LHCN-M2 (cell line): Measurements from ENCODE around the gene SPARC. TPM values are rescaled to one million over a fixed set of nuclear protein-coding genes. Genes with fewer than 3 reads are reported as not detected.
"Not testable (repeated sequence)": the region's sequence is repeated elsewhere in the genome, so short reads cannot be mapped to it uniquely, and the experiment has no call there.

ENCODE experiments used
- DNase-seq: peaks from one replicate; pipeline ENCODE4 v3.0.0-alpha.2; 2012; ENCODE audit warnings: low read depth
- polyA plus RNA-seq: library from polyadenylated mRNA; unstranded; fragments of >200 nt; gene quantifications from one replicate; pipeline ENCODE4 v1.2.1, GENCODE V29; 2012; ENCODE audit warnings: missing spikeins
- total RNA-seq: library from RNA; depleted of rRNA; stranded (reverse); fragments of >200 nt; gene quantifications from 2 replicates; pipeline ENCODE4 v1.2.3, GENCODE V29; 2014; rRNA removed

SPARC gene, protein sequence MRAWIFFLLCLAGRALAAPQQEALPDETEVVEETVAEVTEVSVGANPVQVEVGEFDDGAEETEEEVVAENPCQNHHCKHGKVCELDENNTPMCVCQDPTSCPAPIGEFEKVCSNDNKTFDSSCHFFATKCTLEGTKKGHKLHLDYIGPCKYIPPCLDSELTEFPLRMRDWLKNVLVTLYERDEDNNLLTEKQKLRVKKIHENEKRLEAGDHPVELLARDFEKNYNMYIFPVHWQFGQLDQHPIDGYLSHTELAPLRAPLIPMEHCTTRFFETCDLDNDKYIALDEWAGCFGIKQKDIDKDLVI
- total RNA-seq: 797 and 1,163 TPM in 2 replicates
- polyA plus RNA-seq: 2,613 TPM

- DNase-seq: peak; percentile 99
Observed at GRCh38 chr5:151686674-151687407, at the start of gene SPARC. Gene SPARC (minus strand): TSS chr5:151686915. CDS start chr5:151676188, 10,727 bp downstream.

GRCh38 chr5:151735646-151736045 is 48.9 kb upstream of the SPARC start:
- DNase-seq: no peak

- peak; percentile 68 for DNase-seq
Observed at GRCh38 chr5:151734064-151734408, 47.3 kb upstream of the SPARC start.

GRCh38 chr5:151733358-151734063 is 46.8 kb upstream of the SPARC start:
- DNase-seq: peak; percentile 52

GRCh38 chr5:151730381-151730780 is 43.7 kb upstream of the SPARC start:
- no peak for DNase-seq

- not testable (repeated sequence) for DNase-seq
Observed at GRCh38 chr5:151729597-151729996, 42.9 kb upstream of the SPARC start.

DNA sequence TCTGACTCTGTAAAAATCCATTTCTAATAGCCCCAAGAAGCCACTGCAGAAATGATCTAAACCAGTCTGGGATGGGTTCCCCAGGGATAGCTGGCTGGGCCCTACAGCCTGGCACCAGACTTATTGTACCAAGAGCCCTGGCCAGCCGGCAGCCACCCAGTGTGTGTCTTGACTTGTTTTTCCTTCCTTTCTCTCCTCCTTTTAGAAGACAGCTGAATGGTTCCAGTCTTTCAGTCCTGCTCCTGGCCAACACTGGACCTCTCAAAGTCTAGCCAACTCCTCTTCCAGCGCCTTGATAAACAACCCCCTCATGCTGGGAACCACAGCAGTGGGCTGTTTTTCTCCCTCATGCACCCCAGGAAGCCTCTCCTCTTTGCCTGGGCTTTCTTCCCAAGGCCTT is 37.6 kb upstream of the SPARC start:
- DNase-seq: no peak

- no peak for DNase-seq
Observed at GRCh38 chr5:151722546-151722945, 35.8 kb upstream of the SPARC start.

- DNase-seq: no peak
Observed at GRCh38 chr5:151721812-151722391, 35.2 kb upstream of the SPARC start.

- DNase-seq: no peak
Observed at GRCh38 chr5:151721087-151721646, 34.5 kb upstream of the SPARC start.

DNA sequence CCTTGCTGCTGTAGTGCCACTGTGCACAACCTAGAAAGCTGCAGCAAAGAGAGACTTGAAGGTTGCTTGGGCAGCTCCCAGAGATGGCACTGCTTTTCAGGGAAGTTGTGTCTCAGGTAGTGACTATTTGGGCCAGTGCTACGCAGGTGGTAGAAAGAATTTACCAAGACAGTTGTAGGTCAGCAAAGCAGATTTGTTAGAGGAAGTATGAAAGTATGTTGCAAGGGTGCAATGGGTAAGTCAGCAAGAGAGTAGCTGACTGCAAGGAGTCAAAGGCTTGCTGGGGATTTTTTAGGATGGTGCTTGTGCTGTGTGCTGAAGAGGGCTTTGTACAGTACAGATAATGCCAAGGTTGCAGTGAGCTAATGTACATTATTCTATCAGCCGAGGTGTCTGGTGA is 33.5 kb upstream of the SPARC start:
- no peak for DNase-seq

DNA sequence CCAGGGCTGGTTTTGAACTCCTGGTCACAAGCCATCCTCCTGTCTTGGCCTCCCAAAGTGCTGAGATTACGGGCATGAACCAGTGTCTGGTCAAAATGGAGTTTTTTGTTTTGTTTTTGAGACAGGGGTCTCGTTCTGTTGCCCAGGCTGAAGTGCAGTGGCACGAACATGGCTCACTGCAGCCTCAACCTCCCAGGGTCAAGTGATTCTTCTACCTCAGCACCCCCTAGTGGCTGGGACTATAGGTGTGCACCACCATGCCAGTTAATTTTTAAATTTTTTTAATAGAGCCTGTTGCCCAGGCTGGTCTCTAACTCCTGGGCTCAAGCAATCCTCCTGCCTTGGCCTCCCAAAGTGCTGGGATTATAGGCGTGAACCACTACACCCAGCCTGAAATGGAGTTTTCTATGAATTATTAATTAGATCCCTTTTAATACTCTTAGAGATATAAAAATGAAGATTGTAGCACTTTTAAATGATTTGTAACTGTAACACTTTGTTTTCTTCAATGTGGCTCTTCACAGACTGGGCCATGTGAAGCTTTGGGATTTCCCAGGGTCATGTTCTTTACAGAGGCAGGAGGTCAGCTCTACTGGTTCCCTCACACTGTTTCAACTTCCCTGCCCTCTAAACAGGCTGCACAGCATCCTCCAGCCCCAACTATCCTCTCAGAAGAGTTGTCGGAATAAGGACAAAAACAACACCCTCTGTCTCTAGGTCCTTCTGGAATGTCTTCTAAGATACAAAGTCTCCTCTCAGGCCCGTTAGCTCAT is 32.7 kb upstream of the SPARC start:
- peak; percentile 57 for DNase-seq

DNA sequence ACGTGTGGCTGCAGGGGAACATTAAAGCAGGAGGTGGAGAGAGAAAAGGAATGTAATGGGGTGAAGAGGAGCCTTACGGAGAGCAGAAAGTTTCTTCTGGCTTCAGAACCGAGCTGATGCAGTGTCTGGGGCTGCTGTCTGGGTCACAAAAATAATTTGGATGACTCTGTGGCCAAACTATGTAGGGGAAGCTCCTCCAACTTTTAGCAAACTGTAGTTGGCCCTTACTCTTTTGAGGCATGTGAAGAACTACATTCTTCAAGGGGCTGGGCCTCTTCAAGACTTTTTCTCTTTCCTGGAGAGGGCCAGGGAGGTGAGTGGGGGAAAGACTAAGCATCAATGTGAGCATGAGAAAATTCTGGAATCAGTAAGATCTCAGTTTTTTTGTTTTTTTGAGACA is 31.9 kb upstream of the SPARC start:
- no peak for DNase-seq

DNA sequence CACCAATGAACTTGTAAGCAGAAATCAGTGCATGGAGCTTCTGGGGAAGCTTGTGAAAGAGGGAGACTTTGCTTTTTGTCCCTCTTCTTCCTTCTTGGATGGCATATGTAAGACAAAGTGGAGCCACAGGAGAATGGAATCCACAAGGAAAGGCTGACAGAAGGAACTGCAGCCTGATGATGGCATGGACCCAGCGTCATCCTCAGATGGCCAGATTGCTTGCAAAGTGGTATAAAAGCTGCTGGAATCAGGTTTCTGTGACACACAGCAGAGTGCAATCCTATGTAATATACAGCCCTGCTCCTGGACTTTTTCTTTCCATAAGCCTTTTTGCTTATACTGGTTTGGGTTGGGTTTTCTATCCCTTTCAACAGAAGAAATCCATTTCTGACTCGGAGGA is 31.4 kb upstream of the SPARC start:
- DNase-seq: peak; percentile 51

DNA sequence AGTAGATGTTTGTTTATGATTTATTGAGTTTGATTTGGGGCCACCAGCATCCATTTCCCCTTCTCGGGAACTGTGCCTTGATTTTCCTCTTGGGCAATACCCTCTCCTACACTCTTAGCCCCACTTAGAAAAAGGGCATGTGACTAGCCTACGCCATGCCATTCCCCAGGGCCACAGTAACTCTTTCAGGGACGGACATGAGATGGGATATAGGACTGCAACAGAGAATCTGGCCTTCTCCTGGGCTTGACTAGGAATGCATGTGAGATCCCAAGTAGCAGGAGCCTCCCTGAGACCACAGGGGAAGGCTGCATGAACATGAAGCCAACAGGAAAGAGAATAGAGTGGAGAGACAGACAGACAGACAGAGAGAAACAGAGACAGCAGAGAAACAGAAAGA is 30.7 kb upstream of the SPARC start:
- no peak for DNase-seq

DNA sequence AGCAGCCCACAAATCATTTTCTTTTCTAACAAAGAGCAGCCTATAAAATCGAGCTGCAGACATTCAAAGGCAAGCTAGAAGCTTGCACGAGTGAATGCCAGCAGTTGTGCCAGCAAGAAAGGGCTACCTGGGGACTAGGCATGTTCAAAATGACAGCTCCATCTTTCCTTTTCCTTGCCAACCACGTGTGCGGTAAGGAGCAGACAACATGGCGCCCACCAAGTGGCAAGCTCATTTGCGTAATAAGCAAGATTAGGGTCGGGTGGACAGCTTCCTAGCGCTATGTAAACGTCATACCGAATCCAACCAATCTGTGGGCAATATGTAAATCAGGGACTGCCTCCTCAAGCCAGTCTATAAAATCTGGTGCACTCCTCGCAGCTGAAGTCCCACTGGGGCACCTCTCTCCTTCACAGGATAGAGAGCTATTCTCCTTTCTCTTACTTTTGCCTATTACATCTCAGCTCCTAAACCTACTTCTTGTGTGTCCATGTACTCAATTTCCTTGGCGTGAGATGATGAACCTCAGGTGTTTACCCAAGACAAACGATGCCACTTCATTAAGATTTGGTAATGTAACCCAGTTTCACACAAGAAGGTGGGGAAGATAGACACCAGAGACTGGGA is 22.5 kb upstream of the SPARC start:
- no peak for DNase-seq

- peak; percentile 98 for DNase-seq
Observed at GRCh38 chr5:151708126-151708525, 21.4 kb upstream of the SPARC start.

- peak; percentile 99 for DNase-seq
Observed at GRCh38 chr5:151707567-151707966, 20.9 kb upstream of the SPARC start.

DNA sequence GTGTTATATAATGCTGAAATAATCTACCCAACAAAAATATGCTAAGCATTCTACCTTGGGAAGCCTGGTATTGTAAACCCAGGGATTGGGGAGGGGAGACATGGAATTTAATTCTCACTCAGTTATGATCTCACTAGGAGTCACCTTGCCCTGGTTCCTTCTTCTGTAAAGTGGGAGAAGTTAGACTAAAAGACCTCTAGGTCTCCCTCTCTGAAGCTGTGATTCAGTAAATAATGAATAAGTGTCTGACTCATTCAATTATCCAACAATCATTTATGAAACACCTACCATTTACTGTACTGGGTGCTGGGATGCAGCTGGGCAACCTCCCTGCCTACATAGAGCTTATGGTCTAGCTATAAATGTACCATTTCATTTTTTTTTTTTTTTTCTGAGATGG is 20.2 kb upstream of the SPARC start:
- DNase-seq: peak; percentile 67

- no peak for DNase-seq
Observed at GRCh38 chr5:151703780-151704179, 17.1 kb upstream of the SPARC start.

DNA sequence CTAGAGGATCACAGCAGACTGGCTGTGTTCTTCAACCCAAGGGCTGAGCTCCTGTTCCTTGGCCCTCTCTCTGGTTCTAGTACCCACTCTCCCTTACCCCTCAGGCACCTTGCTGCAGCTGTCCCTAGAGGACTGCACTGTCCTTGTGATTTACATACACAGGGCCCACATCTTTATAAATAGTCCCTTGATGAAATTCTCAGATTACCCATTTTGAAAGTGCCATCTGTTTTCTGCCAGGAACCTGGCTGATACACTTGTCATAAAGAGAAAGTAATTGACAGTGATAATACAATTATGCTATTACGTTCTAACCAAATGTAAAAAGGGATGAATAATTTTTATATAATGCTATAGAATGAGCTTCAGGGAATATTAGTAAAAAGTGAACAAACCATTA is 16.5 kb upstream of the SPARC start:
- DNase-seq: no peak
